HL-60/S4 treated with retinoic acid at 250 ng/mL for 4 days and 3 days (cell line): ENCODE measurements around the gene FRMD6.
"Not testable (repeated sequence)": the region's sequence is repeated elsewhere in the genome, so short reads cannot be mapped to it uniquely, and the experiment has no call there.

Source experiments
- in situ Hi-C: fragments of 300-500 bp; cut with MboI; formaldehyde crosslinking; loops from 2 replicates; pipeline ENCODE4 v1.7.0; 2022; ENCODE audit warnings: low sequenced_read_pairs

FRMD6 gene

GRCh38 chr14:51766586-51766985, 114.9 kb downstream of the FRMD6 start:
- in situ Hi-C loops = not testable (repeated sequence)

DNA sequence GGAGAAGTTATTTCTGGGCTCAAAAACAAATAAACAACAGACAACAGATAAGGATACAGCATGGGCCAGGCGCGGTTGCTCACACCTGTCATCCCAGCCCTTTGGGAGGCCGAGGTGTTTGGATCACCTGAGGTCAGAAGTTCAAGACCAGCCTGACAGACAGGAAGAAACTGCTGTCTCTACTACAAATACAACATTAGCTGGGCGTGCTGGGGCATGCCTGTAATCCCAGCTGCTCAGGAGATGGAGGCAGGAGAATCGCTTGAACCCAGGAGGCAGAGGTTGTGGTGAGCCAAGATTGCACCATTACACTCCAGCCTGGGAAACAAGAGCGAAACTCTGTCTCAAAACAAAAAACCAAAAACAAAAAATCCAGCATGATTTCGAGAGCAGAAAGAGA, 117.6 kb downstream of the FRMD6 start:
- in situ Hi-C loops = not testable (repeated sequence)

DNA sequence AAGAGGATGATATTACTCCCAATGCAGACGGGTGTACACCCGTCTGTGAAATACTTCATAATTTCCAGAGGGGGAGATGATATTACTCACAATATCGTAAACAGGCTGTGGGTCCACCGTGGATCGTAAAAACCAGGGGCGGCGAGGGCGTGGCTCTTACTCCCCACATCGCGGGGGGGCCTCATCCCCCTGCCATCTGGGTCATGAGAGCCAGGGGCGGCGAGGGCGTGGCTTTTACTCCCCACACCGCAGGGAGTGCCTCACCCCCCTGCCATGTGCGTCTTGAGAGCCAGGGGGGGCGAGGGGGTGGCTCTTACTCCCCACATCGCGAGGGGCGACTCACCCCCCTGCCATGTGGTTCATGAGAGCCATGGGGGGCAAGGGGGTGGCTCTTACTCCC, 122.5 kb downstream of the FRMD6 start:
- in situ Hi-C loops = no loop called here

DNA sequence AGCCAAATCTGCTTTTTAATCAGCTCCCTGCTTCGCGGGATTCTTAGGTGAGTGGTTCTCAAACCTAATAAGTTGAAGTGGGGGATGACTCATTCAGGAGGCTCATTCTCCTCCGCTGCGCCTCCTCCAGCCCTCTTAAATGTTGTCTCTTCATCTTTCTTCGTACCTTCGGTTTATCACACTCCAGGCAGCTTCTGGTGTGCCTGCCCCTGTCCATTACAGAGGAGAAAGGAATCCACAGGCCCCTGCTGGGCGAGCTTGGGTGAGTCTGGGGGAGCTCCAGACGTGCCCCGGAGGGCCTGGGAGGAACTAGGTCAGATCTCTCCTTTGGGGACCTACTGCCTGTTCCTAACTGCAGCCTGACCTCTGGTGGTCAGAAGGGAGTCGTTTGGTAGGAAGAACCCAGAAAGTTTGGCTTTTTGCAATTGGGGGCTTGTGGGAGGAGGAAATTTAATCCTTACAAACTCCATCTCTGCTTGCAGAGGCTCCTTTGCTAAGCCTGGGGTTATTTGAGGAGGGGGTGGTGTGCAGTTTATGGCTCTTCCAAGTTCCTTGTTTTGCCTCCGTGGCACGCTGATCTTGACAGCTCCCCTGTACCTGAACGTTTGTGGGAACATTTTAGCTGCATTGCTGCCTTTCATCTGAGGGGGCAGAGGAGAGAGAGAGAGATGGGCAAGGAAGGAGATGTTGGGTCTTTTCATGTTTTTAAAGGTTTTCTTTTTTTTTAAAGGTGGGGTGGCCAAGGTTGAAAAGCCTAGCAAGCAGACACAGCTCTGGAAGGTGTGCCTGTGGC, 124.6 kb downstream of the FRMD6 start:
- in situ Hi-C loops = no loop called here

- in situ Hi-C loops = no loop called here
These were observed 128.4 kb downstream of the FRMD6 start for GRCh38 chr14:51780006-51780692.
